ENCODE measurements around the gene DLG2.

Gene DLG2

DNA sequence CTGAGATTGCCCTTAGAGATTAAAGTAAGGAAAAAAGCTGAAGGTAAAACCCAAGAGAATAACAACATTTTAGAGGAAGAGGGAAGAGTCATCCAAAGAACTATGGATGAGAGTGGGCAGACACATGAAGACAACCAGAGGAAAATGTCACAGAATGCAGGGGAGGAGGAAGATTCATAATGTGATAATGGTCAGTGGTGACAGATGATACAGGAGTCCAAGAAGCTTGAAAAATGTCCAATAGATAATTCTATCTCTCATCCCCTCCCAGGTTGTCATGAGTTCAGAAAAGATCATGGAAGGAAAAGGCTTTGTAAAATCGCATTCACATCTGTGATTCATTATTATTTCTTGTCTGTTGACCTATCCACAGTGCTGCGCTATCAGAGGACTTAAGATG lies 2058.6 kb downstream of the DLG2 start:
- ChIA-PET CTCF (no interaction called here), POLR2A (no interaction called here)
- no peaks in the 10 kb centered on the region for H3K4me1 ChIP-seq (ENCODE audit: control extremely low read depth in 1 of 4, control insufficient read depth in 4 of 4, insufficient read depth in 4 of 4, low read length in 3 of 4)
- peaks cover 0 to 1% (median 0%) of the 10 kb centered on the region in 5 experiments for H3K27me3 ChIP-seq (replicated peaks in 2 of 5; ENCODE audit: control insufficient read depth in 4 of 5, insufficient read depth in 5 of 5, low read length in 4 of 5)
- WGBS (ENCODE audit: insufficient coverage): 86% methylated on average over 1 of the region's 2 CpGs
- no peak for DNase-seq
- H3K36me3 ChIP-seq (ENCODE audit: control insufficient read depth in 4 of 4, insufficient read depth in 4 of 4, low read length in 3 of 4): no peaks in the 10 kb centered on the region
- no peaks in the 10 kb centered on the region for H3K9me3 ChIP-seq (ENCODE audit: control extremely low read depth in 1 of 5, control insufficient read depth in 4 of 5, insufficient read depth in 2 of 5, low read depth in 1 of 5, low read length in 4 of 5)
- H3K27ac ChIP-seq (ENCODE audit: insufficient read depth in 1 of 2, low read depth in 1 of 2, low read length in 2 of 2, poor library complexity in 1 of 2, severe bottlenecking in 2 of 2): no peak overlapping the region
- no peak overlapping the region for H3K4me3 ChIP-seq (ENCODE audit: control insufficient read depth in 1 of 7, extremely low read depth in 1 of 7, insufficient read depth in 4 of 7, low read depth in 2 of 7, low read length in 6 of 7)

- no peak for DNase-seq
Measured at GRCh38 chr11:83566950-83567349, 2060.2 kb downstream of the DLG2 start.

DNA sequence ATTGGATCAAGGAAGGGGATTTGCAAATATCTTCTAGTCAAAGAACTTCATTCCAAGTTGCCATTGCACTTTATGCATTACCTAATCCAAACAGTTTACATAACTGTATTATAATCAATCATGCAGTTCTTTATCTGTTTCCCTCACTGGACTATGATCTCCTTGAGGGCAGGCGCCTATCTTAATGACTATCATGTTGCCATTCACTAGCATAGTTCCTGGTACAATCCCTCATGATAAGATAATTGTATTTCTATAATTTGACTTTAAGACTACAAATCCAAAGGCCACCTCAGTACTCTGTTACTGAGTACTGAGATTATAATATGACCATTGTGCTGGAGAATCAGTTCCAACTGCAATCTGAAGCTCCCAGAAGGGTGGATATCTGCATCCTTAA lies 2062.3 kb downstream of the DLG2 start:
- H3K4me3 ChIP-seq (ENCODE audit: control insufficient read depth in 1 of 7, extremely low read depth in 1 of 7, insufficient read depth in 4 of 7, low read depth in 2 of 7, low read length in 6 of 7): no peak overlapping the region
- H3K36me3 ChIP-seq (ENCODE audit: control insufficient read depth in 4 of 4, insufficient read depth in 4 of 4, low read length in 3 of 4): no peaks in the 10 kb centered on the region
- H3K27ac ChIP-seq (ENCODE audit: insufficient read depth in 1 of 2, low read depth in 1 of 2, low read length in 2 of 2, poor library complexity in 1 of 2, severe bottlenecking in 2 of 2): no peak overlapping the region
- DNase-seq: no peak
- no peaks in the 10 kb centered on the region for H3K9me3 ChIP-seq (ENCODE audit: control extremely low read depth in 1 of 5, control insufficient read depth in 4 of 5, insufficient read depth in 2 of 5, low read depth in 1 of 5, low read length in 4 of 5)
- H3K4me1 ChIP-seq (ENCODE audit: control extremely low read depth in 1 of 4, control insufficient read depth in 4 of 4, insufficient read depth in 4 of 4, low read length in 3 of 4): no peaks in the 10 kb centered on the region
- POLR2A ChIA-PET: no interaction called here
- CTCF ChIA-PET: no interaction called here
- peaks cover 0 to 1% (median 0%) of the 10 kb centered on the region in 5 experiments for H3K27me3 ChIP-seq (replicated peaks in 2 of 5; ENCODE audit: control insufficient read depth in 4 of 5, insufficient read depth in 5 of 5, low read length in 4 of 5)
- WGBS (ENCODE audit: insufficient coverage): no CpG with 5 or more reads among the region's 1 CpG

More at GRCh38 chr11:83566950-83567349, 2060.2 kb downstream of the DLG2 start:
- POLR2A ChIA-PET: no interaction called here
- CTCF ChIA-PET: interaction anchor here (1.2 kb wide), 1 partner anchor 11 kb away, joined by 4 read pairs; no protein-coding TSS in a partner anchor
- Histone ChIP-seq H3K27me3 (replicated peaks in 2 of 5; ENCODE audit: control insufficient read depth in 4 of 5, insufficient read depth in 5 of 5, low read length in 4 of 5) (peaks cover 0 to 1% (median 0%) of the 10 kb centered on the region in 5 experiments), H3K9me3 (ENCODE audit: control extremely low read depth in 1 of 5, control insufficient read depth in 4 of 5, insufficient read depth in 2 of 5, low read depth in 1 of 5, low read length in 4 of 5) (no peaks in the 10 kb centered on the region), H3K4me3 (ENCODE audit: control insufficient read depth in 1 of 7, extremely low read depth in 1 of 7, insufficient read depth in 4 of 7, low read depth in 2 of 7, low read length in 6 of 7) (no peak overlapping the region), H3K36me3 (ENCODE audit: control insufficient read depth in 4 of 4, insufficient read depth in 4 of 4, low read length in 3 of 4) (no peaks in the 10 kb centered on the region), H3K4me1 (ENCODE audit: control extremely low read depth in 1 of 4, control insufficient read depth in 4 of 4, insufficient read depth in 4 of 4, low read length in 3 of 4) (no peaks in the 10 kb centered on the region), H3K27ac (ENCODE audit: insufficient read depth in 1 of 2, low read depth in 1 of 2, low read length in 2 of 2, poor library complexity in 1 of 2, severe bottlenecking in 2 of 2) (no peak overlapping the region)
- 84% methylated on average over 3 of the region's 4 CpGs for WGBS (ENCODE audit: insufficient coverage)

- POLR2A ChIA-PET: no interaction called here
- no peaks in the 10 kb centered on the region for H3K4me1 ChIP-seq (ENCODE audit: control extremely low read depth in 1 of 4, control insufficient read depth in 4 of 4, insufficient read depth in 4 of 4, low read length in 3 of 4)
- no peaks in the 10 kb centered on the region for H3K36me3 ChIP-seq (ENCODE audit: control insufficient read depth in 4 of 4, insufficient read depth in 4 of 4, low read length in 3 of 4)
- H3K27ac ChIP-seq (ENCODE audit: insufficient read depth in 1 of 2, low read depth in 1 of 2, low read length in 2 of 2, poor library complexity in 1 of 2, severe bottlenecking in 2 of 2): no peak overlapping the region
- CTCF ChIA-PET: no interaction called here
- H3K4me3 ChIP-seq (ENCODE audit: control insufficient read depth in 1 of 7, extremely low read depth in 1 of 7, insufficient read depth in 4 of 7, low read depth in 2 of 7, low read length in 6 of 7): no peak overlapping the region
- no CpG with 5 or more reads among the region's 2 CpGs for WGBS (ENCODE audit: insufficient coverage)
- no peak for DNase-seq
- no peaks in the 10 kb centered on the region for H3K9me3 ChIP-seq (ENCODE audit: control extremely low read depth in 1 of 5, control insufficient read depth in 4 of 5, insufficient read depth in 2 of 5, low read depth in 1 of 5, low read length in 4 of 5)
- H3K27me3 ChIP-seq (replicated peaks in 2 of 5; ENCODE audit: control insufficient read depth in 4 of 5, insufficient read depth in 5 of 5, low read length in 4 of 5): peaks cover 0 to 2% (median 0%) of the 10 kb centered on the region in 5 experiments
Measured at GRCh38 chr11:83558281-83558680, 2068.9 kb downstream of the DLG2 start.

DNA sequence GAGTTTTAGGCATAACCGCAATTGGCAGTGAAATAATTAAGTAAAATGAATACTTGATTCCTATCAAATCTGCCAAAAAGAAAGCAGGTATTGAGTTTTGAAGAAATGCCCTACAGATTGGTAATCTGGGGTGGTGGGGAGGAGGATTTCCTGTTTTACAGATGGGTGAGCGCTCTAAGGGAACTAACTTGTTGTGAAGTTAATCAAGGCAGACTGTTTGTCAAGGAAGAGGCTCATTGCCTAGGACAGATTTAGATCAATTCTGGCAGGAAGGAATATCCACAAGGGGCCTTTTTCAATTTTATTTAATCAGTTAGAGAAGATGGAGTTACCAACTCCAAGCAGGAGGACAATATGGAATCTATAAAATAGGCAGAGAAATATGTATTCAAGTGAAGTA lies 2069.5 kb downstream of the DLG2 start:
- CTCF ChIA-PET: no interaction called here
- POLR2A ChIA-PET: no interaction called here
- no peak for DNase-seq
- WGBS (ENCODE audit: insufficient coverage): 100% methylated on average over 1 of the region's 2 CpGs
- Histone ChIP-seq H3K9me3 (ENCODE audit: control extremely low read depth in 1 of 5, control insufficient read depth in 4 of 5, insufficient read depth in 2 of 5, low read depth in 1 of 5, low read length in 4 of 5) (no peaks in the 10 kb centered on the region), H3K27ac (ENCODE audit: insufficient read depth in 1 of 2, low read depth in 1 of 2, low read length in 2 of 2, poor library complexity in 1 of 2, severe bottlenecking in 2 of 2) (no peak overlapping the region), H3K36me3 (ENCODE audit: control insufficient read depth in 4 of 4, insufficient read depth in 4 of 4, low read length in 3 of 4) (no peaks in the 10 kb centered on the region), H3K4me1 (ENCODE audit: control extremely low read depth in 1 of 4, control insufficient read depth in 4 of 4, insufficient read depth in 4 of 4, low read length in 3 of 4) (no peaks in the 10 kb centered on the region), H3K4me3 (ENCODE audit: control insufficient read depth in 1 of 7, extremely low read depth in 1 of 7, insufficient read depth in 4 of 7, low read depth in 2 of 7, low read length in 6 of 7) (no peak overlapping the region), H3K27me3 (replicated peaks in 2 of 5; ENCODE audit: control insufficient read depth in 4 of 5, insufficient read depth in 5 of 5, low read length in 4 of 5) (peaks cover 0 to 2% (median 0%) of the 10 kb centered on the region in 5 experiments)

DNA sequence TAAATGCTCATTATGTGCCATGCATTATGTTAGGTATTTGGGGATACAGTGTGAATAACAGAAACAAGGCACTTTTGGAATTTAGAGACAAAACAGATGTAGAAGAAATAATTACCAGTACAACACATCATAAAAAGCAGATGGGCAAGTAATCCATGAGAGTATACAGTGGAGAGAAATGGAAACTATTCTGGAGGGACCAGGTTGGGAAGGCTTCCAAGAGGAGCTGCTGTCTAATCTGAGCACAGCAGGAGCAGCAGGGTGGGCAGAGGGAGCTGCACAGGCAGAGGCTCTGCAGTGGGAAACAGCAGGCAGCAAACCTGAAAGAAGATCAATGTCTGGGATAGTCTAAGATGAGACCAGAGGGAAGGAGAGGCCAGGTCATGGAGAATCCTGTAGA lies 2072.3 kb downstream of the DLG2 start:
- Histone ChIP-seq H3K27ac (ENCODE audit: insufficient read depth in 1 of 2, low read depth in 1 of 2, low read length in 2 of 2, poor library complexity in 1 of 2, severe bottlenecking in 2 of 2) (no peak overlapping the region), H3K36me3 (ENCODE audit: control insufficient read depth in 4 of 4, insufficient read depth in 4 of 4, low read length in 3 of 4) (no peaks in the 10 kb centered on the region), H3K4me1 (ENCODE audit: control extremely low read depth in 1 of 4, control insufficient read depth in 4 of 4, insufficient read depth in 4 of 4, low read length in 3 of 4) (no peaks in the 10 kb centered on the region), H3K9me3 (ENCODE audit: control extremely low read depth in 1 of 5, control insufficient read depth in 4 of 5, insufficient read depth in 2 of 5, low read depth in 1 of 5, low read length in 4 of 5) (no peaks in the 10 kb centered on the region), H3K4me3 (ENCODE audit: control insufficient read depth in 1 of 7, extremely low read depth in 1 of 7, insufficient read depth in 4 of 7, low read depth in 2 of 7, low read length in 6 of 7) (no peak overlapping the region), H3K27me3 (replicated peaks in 2 of 5; ENCODE audit: control insufficient read depth in 4 of 5, insufficient read depth in 5 of 5, low read length in 4 of 5) (peaks cover 0 to 2% (median 0%) of the 10 kb centered on the region in 5 experiments)
- no peak for DNase-seq
- POLR2A ChIA-PET: no interaction called here
- CTCF ChIA-PET: interaction anchor here (1.5 kb wide), 1 partner anchor 12 kb away, joined by 4 read pairs; no protein-coding TSS in a partner anchor

- Histone ChIP-seq H3K4me3 (ENCODE audit: control insufficient read depth in 1 of 7, extremely low read depth in 1 of 7, insufficient read depth in 4 of 7, low read depth in 2 of 7, low read length in 6 of 7) (no peak overlapping the region), H3K36me3 (ENCODE audit: control insufficient read depth in 4 of 4, insufficient read depth in 4 of 4, low read length in 3 of 4) (no peaks in the 10 kb centered on the region), H3K9me3 (ENCODE audit: control extremely low read depth in 1 of 5, control insufficient read depth in 4 of 5, insufficient read depth in 2 of 5, low read depth in 1 of 5, low read length in 4 of 5) (no peaks in the 10 kb centered on the region), H3K4me1 (ENCODE audit: control extremely low read depth in 1 of 4, control insufficient read depth in 4 of 4, insufficient read depth in 4 of 4, low read length in 3 of 4) (no peaks in the 10 kb centered on the region), H3K27ac (ENCODE audit: insufficient read depth in 1 of 2, low read depth in 1 of 2, low read length in 2 of 2, poor library complexity in 1 of 2, severe bottlenecking in 2 of 2) (no peak overlapping the region), H3K27me3 (replicated peaks in 2 of 5; ENCODE audit: control insufficient read depth in 4 of 5, insufficient read depth in 5 of 5, low read length in 4 of 5) (peaks cover 0 to 2% (median 0%) of the 10 kb centered on the region in 5 experiments)
- DNase-seq: no peak
- WGBS (ENCODE audit: insufficient coverage): 91% methylated on average over 3 of the region's 5 CpGs
- POLR2A ChIA-PET: no interaction called here
- CTCF ChIA-PET: interaction anchor here (0.8 kb wide), 1 partner anchor 18 kb away, joined by 3 read pairs; no protein-coding TSS in a partner anchor
Measured at GRCh38 chr11:83549984-83550667, 2077.0 kb downstream of the DLG2 start.

Data from common myeloid progenitor, CD34-positive (primary cell).